C1 segment of cervical spinal cord (tissue), 14 donors: ENCODE measurements around the gene ZSCAN22.

Experiments used
- DNase-seq, 14 donors: peaks; one replicate each; lab custom pipeline; 2025; lab: John Stamatoyannopoulos, UW

ZSCAN22 gene

GRCh38 chr19:58351558-58351878, 24.7 kb downstream of the ZSCAN22 start:
- DNase-seq, result no peak

GRCh38 chr19:58351990-58352755, 25.4 kb downstream of the ZSCAN22 start:
- no peak for DNase-seq

GRCh38 chr19:58352760-58353671, 26.2 kb downstream of the ZSCAN22 start, which contains the start of gene A1BG:
Gene A1BG, minus strand, starts transcription at chr19:58353492. Its CDS starts 55 bp downstream, at chr19:58353437.
- DNase-seq, result no peak

GRCh38 chr19:58353717-58354477, 27.1 kb downstream of the ZSCAN22 start:
- no peak for DNase-seq

- no peak for DNase-seq
These were observed 27.8 kb downstream of the ZSCAN22 start for GRCh38 chr19:58354478-58355030.

- DNase-seq, result no peak
These were observed 28.5 kb downstream of the ZSCAN22 start for GRCh38 chr19:58355215-58355796.

GRCh38 chr19:58355908-58356765, 29.3 kb downstream of the ZSCAN22 start:
- DNase-seq, result no peak

- DNase-seq, result no peak
These were observed 30.1 kb downstream of the ZSCAN22 start for GRCh38 chr19:58356766-58357480.

- DNase-seq, result no peak
These were observed 30.8 kb downstream of the ZSCAN22 start for GRCh38 chr19:58357481-58358145.

- DNase-seq, result peak in 3 of 14 donors; percentile 51 to 65 (median 60)
These were observed 35.1 kb downstream of the ZSCAN22 start for GRCh38 chr19:58361900-58362271.

GRCh38 chr19:58362272-58362994, 35.6 kb downstream of the ZSCAN22 start, which contains the start of gene ZNF497:
Gene ZNF497, minus strand, starts transcription at chr19:58362751. Its CDS starts 5,116 bp downstream, at chr19:58357635.
- DNase-seq, result peak; percentile 44 to 98 (median 93)

- no peak for DNase-seq
These were observed 37.4 kb downstream of the ZSCAN22 start for GRCh38 chr19:58364146-58364545.

GRCh38 chr19:58366585-58367430, 40.0 kb downstream of the ZSCAN22 start:
- no peak for DNase-seq

- DNase-seq, result no peak
These were observed 41.1 kb downstream of the ZSCAN22 start for GRCh38 chr19:58367698-58368454.

- DNase-seq, result no peak
These were observed 42.0 kb downstream of the ZSCAN22 start for GRCh38 chr19:58368561-58369360.
